ENCODE measurements around the gene CDH11. TPM values are rescaled to one million over a fixed set of nuclear protein-coding genes. Genes with fewer than 3 reads are reported as not detected.
A peak's percentile ranks its signal among the peaks of the same experiment; 100 is the strongest.

Gene CDH11
- total RNA-seq, 1 donor from 2014 or later = 82.1 TPM

- FAIRE-seq = no peak
- Histone ChIP-seq H3K36me3 (ENCODE audit: control insufficient read depth, insufficient read depth, low read length) (no peaks in the 10 kb centered on the region), H3K4me3 (ENCODE audit: low read depth, low read length) (no peak overlapping the region), H3K27me3 (ENCODE audit: control insufficient read depth, insufficient read depth, low read length) (no peaks in the 10 kb centered on the region)
- DNase-seq (ENCODE audit: low read depth) = no peak
- no peak for TF ChIP-seq CTCF (IDR thresholded peaks at IDR 0.05; ENCODE audit: insufficient read depth, low read length, severe bottlenecking)
Observed at GRCh38 chr16:65071433-65072311, 50.2 kb downstream of the CDH11 start.

GRCh38 chr16:65070831-65071432 lies 50.9 kb downstream of the CDH11 start:
- FAIRE-seq (peak; percentile 62), DNase-seq (ENCODE audit: low read depth) (peak; percentile 88)
- no peak for TF ChIP-seq CTCF (IDR thresholded peaks at IDR 0.05; ENCODE audit: insufficient read depth, low read length, severe bottlenecking)
- Histone ChIP-seq H3K27me3 (ENCODE audit: control insufficient read depth, insufficient read depth, low read length) (no peaks in the 10 kb centered on the region), H3K4me3 (ENCODE audit: low read depth, low read length) (no peak overlapping the region), H3K36me3 (ENCODE audit: control insufficient read depth, insufficient read depth, low read length) (no peaks in the 10 kb centered on the region)

- Histone ChIP-seq H3K4me3 (ENCODE audit: low read depth, low read length) (no peak overlapping the region), H3K27me3 (ENCODE audit: control insufficient read depth, insufficient read depth, low read length) (no peaks in the 10 kb centered on the region), H3K36me3 (ENCODE audit: control insufficient read depth, insufficient read depth, low read length) (no peaks in the 10 kb centered on the region)
- TF ChIP-seq CTCF (IDR thresholded peaks at IDR 0.05; ENCODE audit: insufficient read depth, low read length, severe bottlenecking) = no peak
- no peak for FAIRE-seq
- DNase-seq (ENCODE audit: low read depth) = no peak
Observed at GRCh38 chr16:65069766-65070165, 52.1 kb downstream of the CDH11 start.

- Histone ChIP-seq H3K36me3 (ENCODE audit: control insufficient read depth, insufficient read depth, low read length) (no peaks in the 10 kb centered on the region), H3K27me3 (ENCODE audit: control insufficient read depth, insufficient read depth, low read length) (no peaks in the 10 kb centered on the region), H3K4me3 (ENCODE audit: low read depth, low read length) (no peak overlapping the region)
- FAIRE-seq (no peak), DNase-seq (ENCODE audit: low read depth) (peak; percentile 77)
- TF ChIP-seq CTCF (IDR thresholded peaks at IDR 0.05; ENCODE audit: insufficient read depth, low read length, severe bottlenecking) = no peak
Observed at GRCh38 chr16:65069065-65069464, 52.8 kb downstream of the CDH11 start.

GRCh38 chr16:65068151-65068740 lies 53.6 kb downstream of the CDH11 start:
- DNase-seq (ENCODE audit: low read depth) (peak; percentile 27), FAIRE-seq (no peak)
- no peak for TF ChIP-seq CTCF (IDR thresholded peaks at IDR 0.05; ENCODE audit: insufficient read depth, low read length, severe bottlenecking)
- H3K36me3 ChIP-seq (ENCODE audit: control insufficient read depth, insufficient read depth, low read length) = no peaks in the 10 kb centered on the region
- no peaks in the 10 kb centered on the region for H3K27me3 ChIP-seq (ENCODE audit: control insufficient read depth, insufficient read depth, low read length)
- H3K4me3 ChIP-seq (ENCODE audit: low read depth, low read length) = no peak overlapping the region

Data from bronchial epithelial cell (primary cell).